GM23338 (cell line): ENCODE data around the gene LRRFIP1.

ENCODE experiments used
- CREB1 ChIP-seq: fragments of 250-450 bp; sonication (Bioruptor Pico); IDR thresholded peaks from 2 replicates; pipeline ENCODE4 v1.5.0; 2020; ENCODE audit warnings: low read depth, mild to moderate bottlenecking, moderate library complexity
- CTCF ChIP-seq, 2 experiments: fragments of 200-600 bp in 1 of 2; sonication (generic) in 1 of 2; conservative IDR thresholded peaks; 2 replicates each; pipeline versions ENCODE4 v1.5.1 to v1.6.1; 2016 to 2017; ENCODE audit warnings: antibody characterized with exemption in 2 of 2, low read depth in 2 of 2, mild to moderate bottlenecking in 2 of 2, moderate library complexity in 1 of 2
- EZH2 ChIP-seq: fragments of 200-600 bp; sonication (generic); IDR thresholded peaks from one replicate; pipeline ENCODE4 v1.8.0; 2017; ENCODE audit warnings: antibody characterized with exemption, mild to moderate bottlenecking, low read depth; ENCODE audit not compliant: unreplicated experiment
- EZH2phosphoT487 ChIP-seq: fragments of 200-600 bp; sonication (generic); IDR thresholded peaks from one replicate; pipeline ENCODE4 v1.8.1; 2018; ENCODE audit warnings: antibody characterized with exemption; ENCODE audit not compliant: unreplicated experiment
- POLR2AphosphoS5 ChIP-seq: IDR thresholded peaks from 2 replicates; pipeline ENCODE4 v1.6.1; 2016; ENCODE audit warnings: antibody characterized with exemption, low read depth
- REST ChIP-seq: IDR thresholded peaks from one replicate; pipeline ENCODE4 v1.6.1; 2018; ENCODE audit warnings: antibody characterized with exemption; ENCODE audit not compliant: unreplicated experiment

GRCh38 chr2:237649541-237650454 is 22.4 kb downstream of the LRRFIP1 start:
- TF ChIP-seq CTCF (conservative IDR thresholded peaks at IDR 0.05; ENCODE audit: low read depth in 2 of 2) (no peak), EZH2 (no peak), POLR2AphosphoS5 (no peak), REST (no peak), CREB1 (CRISPR knock-in tag) (no peak), EZH2phosphoT487 (no peak)
